Stimulated activated CD8-positive, alpha-beta memory T cell treated with anti-CD3 and anti-CD28 coated beads, Interleukin-7, amount 100 ng/mL, for 4 hours (primary cell): ENCODE data around the gene TEPSIN.
A peak's percentile ranks its signal among the peaks of the same experiment; 100 is the strongest.

Experiments
- DNase-seq, 2 donors: peaks; one replicate each; pipeline ENCODE4 v3.0.0-alpha.2; 2020; ENCODE audit warnings: low read depth in 2 of 2

TEPSIN gene

GRCh38 chr17:81250286-81251093, 11.6 kb upstream of the TEPSIN start:
- no peak for DNase-seq

- no peak for DNase-seq
Measured at GRCh38 chr17:81249223-81250040, 10.6 kb upstream of the TEPSIN start.

GRCh38 chr17:81248649-81249048, 9.8 kb upstream of the TEPSIN start:
- no peak for DNase-seq

- DNase-seq, result no peak
Measured at GRCh38 chr17:81247339-81247990, 8.6 kb upstream of the TEPSIN start.

- no peak for DNase-seq
Measured at GRCh38 chr17:81246679-81247338, 8.0 kb upstream of the TEPSIN start.

GRCh38 chr17:81246343-81246670, 7.5 kb upstream of the TEPSIN start:
- DNase-seq, result no peak

- DNase-seq, result no peak
Measured at GRCh38 chr17:81245665-81246342, 6.9 kb upstream of the TEPSIN start.

GRCh38 chr17:81245024-81245664, 6.3 kb upstream of the TEPSIN start:
- no peak for DNase-seq

GRCh38 chr17:81244358-81245023, 5.6 kb upstream of the TEPSIN start:
- no peak for DNase-seq

GRCh38 chr17:81243333-81243664, 4.4 kb upstream of the TEPSIN start:
- no peak for DNase-seq

- no peak for DNase-seq
Measured at GRCh38 chr17:81242421-81243332, 3.8 kb upstream of the TEPSIN start.

GRCh38 chr17:81241648-81242420, 3.0 kb upstream of the TEPSIN start:
- peak; percentile 29 to 44 for DNase-seq

- no peak for DNase-seq
Measured at GRCh38 chr17:81241203-81241602, 2.3 kb upstream of the TEPSIN start.

GRCh38 chr17:81240761-81241160, 1.9 kb upstream of the TEPSIN start:
- no peak for DNase-seq

GRCh38 chr17:81239714-81240555, 1.1 kb upstream of the TEPSIN start:
- DNase-seq, result peak; percentile 43 to 45

GRCh38 chr17:81238490-81238814, 403 bp downstream of the TEPSIN start:
- no peak for DNase-seq

- no peak for DNase-seq
Measured at GRCh38 chr17:81237591-81238489, 1.0 kb downstream of the TEPSIN start.
